H9 (cell line): ENCODE measurements around the gene NPHP4. TPM values are rescaled to one million over a fixed set of nuclear protein-coding genes. Genes with fewer than 3 reads are reported as not detected.
A peak's percentile ranks its signal among the peaks of the same experiment; 100 is the strongest.

Source experiments
- DNase-seq: peaks from one replicate; pipeline ENCODE4 v3.0.0-alpha.2; 2017
- H2AFZ ChIP-seq: one replicate; pipeline ENCODE4 v1.6.1; 2013; ENCODE audit warnings: mild to moderate bottlenecking, low read length, control low read depth, moderate library complexity
- H2AK5ac ChIP-seq: 2 replicates; pipeline ENCODE4 v1.6.1; 2013; ENCODE audit warnings: low read length, control low read depth, mixed read lengths; ENCODE audit not compliant: insufficient read length
- H2BK120ac ChIP-seq: one replicate; pipeline ENCODE4 v1.6.1; 2013; ENCODE audit warnings: low read depth, mild to moderate bottlenecking, low read length, control low read depth, inconsistent platforms; ENCODE audit not compliant: poor library complexity, severe bottlenecking
- H2BK12ac ChIP-seq: 2 replicates; pipeline ENCODE4 v1.6.1; 2013; ENCODE audit warnings: low read length, control low read depth, mixed read lengths, low read depth; ENCODE audit not compliant: insufficient read length
- H2BK15ac ChIP-seq: 2 replicates; pipeline ENCODE4 v1.6.1; 2013; ENCODE audit warnings: low read depth, low read length, control low read depth
- H2BK20ac ChIP-seq: one replicate; pipeline ENCODE4 v1.6.1; 2013; ENCODE audit warnings: low read depth, mild to moderate bottlenecking, low read length, control low read depth, inconsistent platforms; ENCODE audit not compliant: poor library complexity, severe bottlenecking
- H2BK5ac ChIP-seq: 2 replicates; pipeline ENCODE4 v1.6.1; 2013; ENCODE audit warnings: low read length, control low read depth, mixed read lengths; ENCODE audit not compliant: insufficient read length
- H3K14ac ChIP-seq: 2 replicates; pipeline ENCODE4 v1.6.1; 2013; ENCODE audit warnings: low read length, control low read depth; ENCODE audit not compliant: insufficient read depth
- H3K18ac ChIP-seq: 2 replicates; pipeline ENCODE4 v1.6.1; 2013; ENCODE audit warnings: low read depth, mild to moderate bottlenecking, mixed read lengths, low read length, control low read depth; ENCODE audit not compliant: insufficient read length
- H3K23ac ChIP-seq: 2 replicates; pipeline ENCODE4 v1.6.1; 2013; ENCODE audit warnings: low read length, control low read depth, mixed read lengths, low read depth; ENCODE audit not compliant: insufficient read length
- H3K23me2 ChIP-seq: 2 replicates; pipeline ENCODE4 v1.6.1; 2013; ENCODE audit warnings: low read depth, mild to moderate bottlenecking, mixed read lengths, low read length, control low read depth; ENCODE audit not compliant: insufficient read length, poor library complexity, severe bottlenecking
- H3K27ac ChIP-seq: 2 replicates; pipeline ENCODE4 v1.5.1; 2013; ENCODE audit warnings: low read length, control low read depth, mixed read lengths, low read depth; ENCODE audit not compliant: insufficient read length
- H3K27me3 ChIP-seq: 2 replicates; pipeline ENCODE4 v1.6.1; 2013; ENCODE audit warnings: low read length, control low read depth, inconsistent platforms; ENCODE audit not compliant: insufficient read depth
- H3K4ac ChIP-seq: 2 replicates; pipeline ENCODE4 v1.6.1; 2013; ENCODE audit warnings: low read depth, mild to moderate bottlenecking, control low read depth, inconsistent platforms, low read length, moderate library complexity
- H3K4me1 ChIP-seq: 2 replicates; pipeline ENCODE4 v1.6.1; 2013; ENCODE audit warnings: low read length, control low read depth, inconsistent platforms; ENCODE audit not compliant: insufficient read depth
- H3K4me2 ChIP-seq: 2 replicates; pipeline ENCODE4 v1.6.1; 2013; ENCODE audit warnings: low read length, control low read depth, mixed read lengths; ENCODE audit not compliant: insufficient read length, insufficient read depth
- H3K56ac ChIP-seq: 2 replicates; pipeline ENCODE4 v1.6.1; 2013; ENCODE audit warnings: low read depth, mild to moderate bottlenecking, mixed read lengths, low read length, control low read depth; ENCODE audit not compliant: insufficient read length
- H3K79me1 ChIP-seq: 2 replicates; pipeline ENCODE4 v1.6.1; 2013; ENCODE audit warnings: low read depth, mild to moderate bottlenecking, moderate library complexity, low read length, control low read depth, inconsistent platforms; ENCODE audit not compliant: insufficient read depth, poor library complexity, severe bottlenecking
- H3K79me2 ChIP-seq: 2 replicates; pipeline ENCODE4 v1.6.1; 2013; ENCODE audit warnings: low read length, control low read depth, inconsistent platforms; ENCODE audit not compliant: insufficient read depth
- H3K9ac ChIP-seq: 2 replicates; pipeline ENCODE4 v1.6.1; 2013; ENCODE audit warnings: low read length, control low read depth, mixed read lengths; ENCODE audit not compliant: insufficient read length; ENCODE audit errors: extremely low read depth
- H3K9me3 ChIP-seq: one replicate; pipeline ENCODE4 v1.6.1; 2013; ENCODE audit warnings: low read depth, low read length, inconsistent platforms; ENCODE audit not compliant: control insufficient read depth
- H3T11ph ChIP-seq: one replicate; pipeline ENCODE4 v1.6.1; 2013; ENCODE audit warnings: mild to moderate bottlenecking, low read length, control low read depth, inconsistent platforms
- H4K20me1 ChIP-seq: one replicate; pipeline ENCODE4 v1.6.1; 2013; ENCODE audit not compliant: control insufficient read depth, insufficient read length, insufficient read depth
- H4K5ac ChIP-seq: 2 replicates; pipeline ENCODE4 v1.6.1; 2013; ENCODE audit warnings: low read depth, mild to moderate bottlenecking, mixed read lengths, low read length, control low read depth; ENCODE audit not compliant: insufficient read length
- H4K8ac ChIP-seq: replicated peaks from 2 replicates; pipeline ENCODE4 v1.6.1; 2013; ENCODE audit warnings: low read length, control low read depth, mixed read lengths, low read depth; ENCODE audit not compliant: insufficient read length
- H4K91ac ChIP-seq: 2 replicates; pipeline ENCODE4 v1.6.1; 2013; ENCODE audit warnings: low read depth, mild to moderate bottlenecking, moderate library complexity, mixed read lengths, low read length, control low read depth; ENCODE audit not compliant: insufficient read length
- H3K27ac Mint-ChIP-seq, 3 experiments: 2 replicates in 2 of 3; 3 replicates in 1 of 3; pipeline ENCODE4 v1.8.0; 2020 to 2021; ENCODE audit warnings: mixed read lengths in 3 of 3, mild to moderate bottlenecking in 1 of 3, moderate library complexity in 1 of 3
- H3K27me3 Mint-ChIP-seq: 2 replicates; pipeline ENCODE4 v1.8.0; 2021; ENCODE audit warnings: low read depth, mild to moderate bottlenecking, moderate library complexity, mixed read lengths
- H3K36me3 Mint-ChIP-seq, 3 experiments: 2 replicates in 2 of 3; 3 replicates in 1 of 3; pipeline ENCODE4 v1.8.0; 2020 to 2021; ENCODE audit warnings: low read depth in 3 of 3, mixed read lengths in 3 of 3; ENCODE audit not compliant: insufficient read depth in 1 of 3
- H3K4me1 Mint-ChIP-seq, 2 experiments: 2 replicates each; pipeline ENCODE4 v1.8.0; 2020; ENCODE audit warnings: mixed read lengths in 2 of 2
- H3K4me3 Mint-ChIP-seq, 2 experiments: 2 replicates in 1 of 2; 3 replicates in 1 of 2; pipeline ENCODE4 v1.8.0; 2020 to 2021; ENCODE audit warnings: mild to moderate bottlenecking in 2 of 2, mixed read lengths in 2 of 2, moderate library complexity in 1 of 2
- H3K9me3 Mint-ChIP-seq, 2 experiments: 2 replicates in 1 of 2; 3 replicates in 1 of 2; pipeline ENCODE4 v1.8.0; 2020; ENCODE audit warnings: mild to moderate bottlenecking in 2 of 2, mixed read lengths in 2 of 2, moderate library complexity in 1 of 2
- CTCF ChIP-seq: fragments of 200-600 bp; sonication (generic); conservative IDR thresholded peaks from 3 replicates; pipeline ENCODE4 v1.8.0; 2021; ENCODE audit warnings: antibody characterized with exemption, mild to moderate bottlenecking
- WGBS: extraction: QIAGEN DNeasy Blood & Tissue Kit; methylation state at CpG from one replicate; pipeline ENCODE4 v1.1.7; 2013; ENCODE audit warnings: missing lambda C conversion rate, low lambda C conversion rate, mixed read lengths; ENCODE audit not compliant: insufficient read length; ENCODE audit errors: extremely low coverage; 5-methylcytosine and 5-hydroxymethylcytosine counted together
- total RNA-seq: library from RNA; stranded (reverse); gene quantifications from 2 replicates; pipeline ENCODE4 v1.2.1, GENCODE V29; 2021

NPHP4 gene
- total RNA-seq, 1 experiment from 2014 or later, result 17.6 TPM

DNA sequence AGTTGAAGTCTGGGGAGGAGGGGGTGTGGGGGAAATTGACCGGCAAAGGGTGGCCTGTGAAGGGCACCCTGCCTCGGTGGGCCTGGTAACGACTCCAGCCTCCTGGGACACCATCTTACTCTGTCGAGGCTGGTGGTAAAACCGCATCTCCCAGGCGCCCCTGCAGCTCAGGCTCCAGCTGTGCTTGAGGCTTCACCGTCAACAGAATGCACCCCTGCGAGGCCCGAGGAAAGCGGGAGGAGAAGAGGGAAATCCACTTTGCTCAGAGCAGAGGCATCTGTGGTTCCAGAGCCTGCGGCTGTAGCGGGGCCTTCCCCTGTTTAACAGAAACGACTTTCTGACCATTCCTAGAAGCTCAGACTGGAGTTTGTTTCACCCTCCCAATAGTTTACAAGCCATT, 165.6 kb downstream of the NPHP4 start:
- Histone ChIP-seq H3K27ac (no peak overlapping the region), H2BK20ac (no peak overlapping the region), H3K79me2 (no peaks in the 10 kb centered on the region), H3K23ac (no peak overlapping the region), H4K20me1 (no peaks in the 10 kb centered on the region), H2AFZ (no peak overlapping the region), H2AK5ac (no peak overlapping the region), H3T11ph (no peak overlapping the region), H4K5ac (no peak overlapping the region), H4K8ac (no peak overlapping the region), H2BK120ac (no peak overlapping the region), H3K9ac (no peak overlapping the region), H3K4me1 (peaks cover 3% of the 10 kb centered on the region; the same call in 1 of the 2 replicates), H2BK12ac (no peak overlapping the region), H3K27me3 (no peaks in the 10 kb centered on the region), H3K56ac (no peak overlapping the region), H3K18ac (no peak overlapping the region), H3K14ac (no peak overlapping the region), H3K23me2 (no peaks in the 10 kb centered on the region), H3K4ac (no peak overlapping the region), H2BK5ac (no peak overlapping the region), H3K4me2 (no peak overlapping the region), H3K79me1 (no peaks in the 10 kb centered on the region), H2BK15ac (no peak overlapping the region), H4K91ac (no peak overlapping the region), H3K9me3 (no peaks in the 10 kb centered on the region)
- WGBS, result no CpG with 5 or more reads among the region's 13 CpGs
- Mint-ChIP-seq H3K27ac (0 out of 7 replicates have a peak overlapping the region, but pooled peaks of 1 of the 3 experiments have one; percentile 2), H3K9me3 (peaks cover 8 to 11% of the 10 kb centered on the region in 2 experiments; a peak in 4 of 5 replicates), H3K36me3 (peaks cover 6 to 7% (median 6%) of the 10 kb centered on the region in 3 experiments; a peak in 6 of 7 replicates), H3K27me3 (peaks cover 8% of the 10 kb centered on the region), H3K4me3 (no peak overlapping the region), H3K4me1 (peaks cover 35 to 38% of the 10 kb centered on the region in 2 experiments)
- DNase-seq, result no peak
- TF ChIP-seq CTCF, result no peak
